B cell (primary cell): ENCODE data around the gene LACTB. TPM values are rescaled to one million over a fixed set of nuclear protein-coding genes. Genes with fewer than 3 reads are reported as not detected.

ENCODE experiments used
- ATAC-seq: fragments of 200-7000 bp; cut with Tn5 transposase; one replicate; pipeline ENCODE4 v1.10.0; 2021; ENCODE audit warnings: low read depth, mild to moderate bottlenecking, moderate number of reproducible peaks, moderate library complexity
- CTCF ChIA-PET: fragments of 350-600 bp; sonication (Branson Sonifier 250); formaldehyde crosslinking; loops from one replicate; lab custom pipeline; 2021; ENCODE audit warnings: antibody characterized with exemption, inconsistent platforms; lab: Charles Lee
- POLR2A ChIA-PET: fragments of 350-600 bp; sonication (Branson Sonifier 250); formaldehyde crosslinking; loops from one replicate; lab custom pipeline; 2021; ENCODE audit warnings: antibody characterized with exemption; lab: Charles Lee
- DNase-seq: peaks from one replicate; pipeline ENCODE4 v3.0.0; 2013
- H2AFZ ChIP-seq: 2 replicates; pipeline ENCODE4 v1.6.1; 2012; ENCODE audit warnings: mild to moderate bottlenecking, low read depth, low read length; ENCODE audit not compliant: insufficient read depth, poor library complexity, severe bottlenecking
- H3K27ac ChIP-seq, 2 donors: 1 replicate in 1 of 2; 2 replicates in 1 of 2; pipeline ENCODE4 v1.5.1; 2012 to 2013; ENCODE audit warnings: low read length in 2 of 2, mild to moderate bottlenecking in 2 of 2, moderate library complexity in 1 of 2
- H3K27me3 ChIP-seq, 4 experiments: fragments of 200-600 bp in 1 of 4; sonication (generic) in 1 of 4; replicated peaks in 1 of 4; 1 replicate in 2 of 4; 2 replicates in 2 of 4; pipeline versions ENCODE4 v1.6.1 to v1.7.0; 2013 to 2016; ENCODE audit warnings: low read length in 3 of 4, mild to moderate bottlenecking in 2 of 4, mixed read lengths in 1 of 4, moderate library complexity in 1 of 4; ENCODE audit not compliant: insufficient read depth in 4 of 4, control insufficient read depth in 3 of 4; ENCODE audit errors: control extremely low read depth in 1 of 4
- H3K36me3 ChIP-seq, 2 experiments: replicated peaks in 1 of 2; 1 replicate in 1 of 2; 2 replicates in 1 of 2; pipeline versions ENCODE4 v1.6.1 to v1.7.1; 2013; ENCODE audit warnings: low read length in 1 of 2; ENCODE audit not compliant: insufficient read depth in 2 of 2, control insufficient read depth in 1 of 2; ENCODE audit errors: control extremely low read depth in 1 of 2, extremely low read depth in 1 of 2
- H3K4me1 ChIP-seq, 2 donors: fragments of 200-600 bp in 1 of 2; sonication (generic) in 1 of 2; 1 replicate in 1 of 2; 2 replicates in 1 of 2; pipeline versions ENCODE4 v1.5.1 to v1.6.1; 2013 to 2017; ENCODE audit warnings: low read length in 2 of 2; ENCODE audit not compliant: control insufficient read depth in 2 of 2, insufficient read depth in 2 of 2
- H3K4me2 ChIP-seq: replicated peaks from 2 replicates; pipeline ENCODE3; 2012; ENCODE audit warnings: mild to moderate bottlenecking, low read depth, low read length; ENCODE audit not compliant: poor library complexity, severe bottlenecking
- H3K4me3 ChIP-seq, 5 experiments: fragments of 200-600 bp in 1 of 5; sonication (generic) in 1 of 5; 1 replicate in 3 of 5; 2 replicates in 2 of 5; pipeline versions ENCODE4 v1.5.1 to v1.7.0; 2011 to 2016; ENCODE audit warnings: low read length in 4 of 5, mild to moderate bottlenecking in 4 of 5, low read depth in 2 of 5, control low read depth in 1 of 5, moderate library complexity in 1 of 5; ENCODE audit not compliant: insufficient read depth in 1 of 5; ENCODE audit errors: control extremely low read depth in 1 of 5, extremely low read depth in 1 of 5
- H3K79me2 ChIP-seq: fragments of 200-600 bp; sonication (generic); one replicate; pipeline ENCODE4 v1.6.0; 2016; ENCODE audit warnings: low read length; ENCODE audit not compliant: control insufficient read depth, insufficient read depth
- H3K9ac ChIP-seq: fragments of 200-600 bp; sonication (generic); 2 replicates; pipeline ENCODE4 v1.6.1; 2017; ENCODE audit warnings: mild to moderate bottlenecking, low read length, moderate library complexity
- H3K9me3 ChIP-seq, 3 donors: one replicate each; pipeline versions ENCODE4 v1.6.1 to v1.7.1; 2013; ENCODE audit warnings: low read length in 2 of 3; ENCODE audit not compliant: control insufficient read depth in 2 of 3, insufficient read depth in 1 of 3; ENCODE audit errors: control extremely low read depth in 1 of 3
- H4K20me1 ChIP-seq: 2 replicates; pipeline ENCODE4 v1.6.0; 2012; ENCODE audit warnings: mild to moderate bottlenecking, low read length; ENCODE audit not compliant: insufficient read depth, control insufficient read depth, poor library complexity, severe bottlenecking
- H3K27ac Mint-ChIP-seq: one replicate; pipeline ENCODE4 v1.8.0; 2021; ENCODE audit warnings: mixed read lengths
- H3K27me3 Mint-ChIP-seq: one replicate; pipeline ENCODE4 v1.8.0; 2021; ENCODE audit warnings: mixed read lengths
- H3K4me1 Mint-ChIP-seq: one replicate; pipeline ENCODE4 v1.8.0; 2021; ENCODE audit warnings: mixed read lengths
- H3K4me3 Mint-ChIP-seq: one replicate; pipeline ENCODE4 v1.8.0; 2021; ENCODE audit warnings: mixed read lengths
- H3K9me3 Mint-ChIP-seq: one replicate; pipeline ENCODE4 v1.8.0; 2022; ENCODE audit warnings: mixed read lengths; ENCODE audit not compliant: insufficient read depth
- EZH2 ChIP-seq: IDR thresholded peaks from 2 replicates; pipeline ENCODE4 v1.6.1; 2012; ENCODE audit warnings: borderline replicate concordance, low read depth, mild to moderate bottlenecking, moderate library complexity, low read length; ENCODE audit not compliant: insufficient read depth, poor library complexity, severe bottlenecking
- WGBS: methylation state at CpG from one replicate; pipeline ENCODE4 v1.1.5; 2013; ENCODE audit warnings: missing lambda C conversion rate; ENCODE audit not compliant: insufficient coverage; 5-methylcytosine and 5-hydroxymethylcytosine counted together
- intact Hi-C: fragments of 100-400 bp; cut with micrococcal nuclease; formaldehyde crosslinking; loops from one replicate; pipeline ENCODE4 v1.10.0; 2022
- polyA plus RNA-seq: library from polyadenylated mRNA; depleted of rRNA; stranded (reverse); fragments of >200 nt; gene quantifications from 2 replicates; pipeline ENCODE4 v1.2.3, GENCODE V29; 2012
- total RNA-seq, 2 donors: library from RNA; stranded (reverse); fragments of 120-200 nt in 1 of 2; gene quantifications; 1 replicate in 1 of 2; 2 replicates in 1 of 2; pipeline versions ENCODE4 v1.2.3 to v1.2.4, GENCODE V29; 2013 to 2022
- TF ChIP-seq, protein P1 (sequence below): fragments of 200-600 bp; IDR thresholded peaks from one replicate; pipeline ENCODE4 v1.8.0; 2022; ENCODE audit warnings: antibody characterized with exemption, mild to moderate bottlenecking

The LACTB gene
- total and polyA plus RNA-seq, 2 donors (not counting 1 experiment from before 2014, with no cell fraction given): 5.0 to 20.0 TPM

DNA sequence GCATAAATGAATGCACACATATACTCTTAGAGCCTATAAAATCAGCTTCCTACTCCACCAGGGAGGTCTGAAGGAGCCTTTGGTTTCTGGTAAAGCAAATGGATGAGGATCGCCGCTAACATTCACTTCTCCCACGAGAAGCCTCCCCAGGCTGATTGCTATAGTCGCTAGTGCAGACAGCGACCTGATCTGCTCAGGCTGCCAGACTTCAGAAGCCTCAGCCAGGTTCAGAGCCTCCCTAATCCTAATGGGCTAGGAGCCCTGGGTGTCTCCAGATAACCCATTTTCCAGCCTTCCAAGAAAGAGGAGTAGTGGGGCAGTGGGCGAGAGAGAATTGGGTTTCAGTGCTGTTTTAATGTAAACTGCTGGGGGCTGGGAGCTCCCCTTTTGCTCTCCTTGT lies 43.7 kb upstream of the LACTB start:
- Histone ChIP-seq H3K27ac (no peak overlapping the region), H4K20me1 (no peaks in the 10 kb centered on the region), H3K79me2 (no peaks in the 10 kb centered on the region), H3K36me3 (no peaks in the 10 kb centered on the region), H3K4me2 (no peak overlapping the region), H3K4me1 (no peaks in the 10 kb centered on the region), H3K9me3 (no peaks in the 10 kb centered on the region), H3K4me3 (no peak overlapping the region), H3K9ac (no peak overlapping the region), H3K27me3 (peaks cover 0 to 9% (median 0%) of the 10 kb centered on the region in 4 experiments), H2AFZ (no peak overlapping the region)
- Mint-ChIP-seq H3K4me1 (no peaks in the 10 kb centered on the region), H3K27me3 (peaks cover 33% of the 10 kb centered on the region), H3K9me3 (no peaks in the 10 kb centered on the region), H3K4me3 (no peak overlapping the region), H3K27ac (no peak overlapping the region)
- ChIA-PET POLR2A (no interaction called here), CTCF (interaction anchor here (1.2 to 1.6 kb wide), 2 partner anchors 16 to 30 kb away, joined by 3 to 5 read pairs; no protein-coding TSS in a partner anchor)
- WGBS: 90% methylated on average over 4 of the region's 6 CpGs
- intact Hi-C loops: no loop called here
- ATAC-seq (no peak), DNase-seq (no peak)
- no peak for TF ChIP-seq EZH2
- TF ChIP-seq, protein P1, sequence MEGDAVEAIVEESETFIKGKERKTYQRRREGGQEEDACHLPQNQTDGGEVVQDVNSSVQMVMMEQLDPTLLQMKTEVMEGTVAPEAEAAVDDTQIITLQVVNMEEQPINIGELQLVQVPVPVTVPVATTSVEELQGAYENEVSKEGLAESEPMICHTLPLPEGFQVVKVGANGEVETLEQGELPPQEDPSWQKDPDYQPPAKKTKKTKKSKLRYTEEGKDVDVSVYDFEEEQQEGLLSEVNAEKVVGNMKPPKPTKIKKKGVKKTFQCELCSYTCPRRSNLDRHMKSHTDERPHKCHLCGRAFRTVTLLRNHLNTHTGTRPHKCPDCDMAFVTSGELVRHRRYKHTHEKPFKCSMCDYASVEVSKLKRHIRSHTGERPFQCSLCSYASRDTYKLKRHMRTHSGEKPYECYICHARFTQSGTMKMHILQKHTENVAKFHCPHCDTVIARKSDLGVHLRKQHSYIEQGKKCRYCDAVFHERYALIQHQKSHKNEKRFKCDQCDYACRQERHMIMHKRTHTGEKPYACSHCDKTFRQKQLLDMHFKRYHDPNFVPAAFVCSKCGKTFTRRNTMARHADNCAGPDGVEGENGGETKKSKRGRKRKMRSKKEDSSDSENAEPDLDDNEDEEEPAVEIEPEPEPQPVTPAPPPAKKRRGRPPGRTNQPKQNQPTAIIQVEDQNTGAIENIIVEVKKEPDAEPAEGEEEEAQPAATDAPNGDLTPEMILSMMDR: no peak

DNA sequence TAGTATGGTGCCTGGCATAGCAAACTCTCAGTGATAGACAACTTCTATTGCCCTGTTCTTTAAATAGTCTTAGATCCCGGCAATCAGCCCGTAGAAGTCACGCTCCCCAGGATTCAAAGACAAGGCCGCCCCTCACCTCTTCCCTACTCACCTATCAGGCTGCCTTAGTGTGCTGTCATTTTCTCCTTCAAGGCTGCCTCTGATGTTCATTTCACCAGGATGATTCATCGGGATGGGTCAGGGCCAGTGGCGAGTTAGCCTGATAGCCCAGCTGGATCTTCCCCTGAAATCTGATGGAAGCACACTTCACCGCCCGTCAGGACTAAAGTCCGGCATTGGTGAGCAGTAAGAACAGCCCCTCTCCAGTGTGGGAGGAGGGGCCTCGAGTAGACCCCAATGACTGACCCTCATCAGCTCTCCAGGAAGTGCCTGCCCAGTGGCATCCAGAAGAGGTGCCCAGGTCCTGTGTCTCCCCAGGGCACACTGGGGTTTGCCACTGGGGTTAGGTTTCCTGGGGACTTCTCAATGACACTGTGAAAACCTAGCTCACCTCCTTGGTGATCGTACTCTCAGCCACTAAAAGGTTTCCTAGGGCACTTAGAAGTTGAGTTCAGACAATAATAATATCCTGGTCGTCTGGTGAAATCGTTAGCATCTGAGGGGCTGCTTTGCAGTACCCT lies 41.6 kb upstream of the LACTB start:
- no peak for DNase-seq
- intact Hi-C loops: no loop called here
- TF ChIP-seq, protein P1: no peak
- TF ChIP-seq EZH2: no peak
- Mint-ChIP-seq H3K27me3 (peaks cover 33% of the 10 kb centered on the region), H3K27ac (no peak overlapping the region), H3K4me3 (no peak overlapping the region), H3K4me1 (no peaks in the 10 kb centered on the region), H3K9me3 (no peaks in the 10 kb centered on the region)
- 91% methylated on average over 13 of the region's 13 CpGs for WGBS
- no peak overlapping the region for H3K4me3 ChIP-seq
- no peak overlapping the region for H2AFZ ChIP-seq
- no peaks in the 10 kb centered on the region for H3K36me3 ChIP-seq
- H3K27me3 ChIP-seq: peaks cover 0 to 9% (median 0%) of the 10 kb centered on the region in 4 experiments
- ChIA-PET CTCF (no interaction called here), POLR2A (no interaction called here)
- no peaks in the 10 kb centered on the region for H3K9me3 ChIP-seq
- H3K27ac ChIP-seq: no peak overlapping the region
- H3K4me2 ChIP-seq: no peak overlapping the region
- no peaks in the 10 kb centered on the region for H3K4me1 ChIP-seq
- no peak for ATAC-seq
- no peaks in the 10 kb centered on the region for H4K20me1 ChIP-seq
- no peaks in the 10 kb centered on the region for H3K79me2 ChIP-seq
- H3K9ac ChIP-seq: no peak overlapping the region
